ENCODE results near the gene ARSG.

DNA sequence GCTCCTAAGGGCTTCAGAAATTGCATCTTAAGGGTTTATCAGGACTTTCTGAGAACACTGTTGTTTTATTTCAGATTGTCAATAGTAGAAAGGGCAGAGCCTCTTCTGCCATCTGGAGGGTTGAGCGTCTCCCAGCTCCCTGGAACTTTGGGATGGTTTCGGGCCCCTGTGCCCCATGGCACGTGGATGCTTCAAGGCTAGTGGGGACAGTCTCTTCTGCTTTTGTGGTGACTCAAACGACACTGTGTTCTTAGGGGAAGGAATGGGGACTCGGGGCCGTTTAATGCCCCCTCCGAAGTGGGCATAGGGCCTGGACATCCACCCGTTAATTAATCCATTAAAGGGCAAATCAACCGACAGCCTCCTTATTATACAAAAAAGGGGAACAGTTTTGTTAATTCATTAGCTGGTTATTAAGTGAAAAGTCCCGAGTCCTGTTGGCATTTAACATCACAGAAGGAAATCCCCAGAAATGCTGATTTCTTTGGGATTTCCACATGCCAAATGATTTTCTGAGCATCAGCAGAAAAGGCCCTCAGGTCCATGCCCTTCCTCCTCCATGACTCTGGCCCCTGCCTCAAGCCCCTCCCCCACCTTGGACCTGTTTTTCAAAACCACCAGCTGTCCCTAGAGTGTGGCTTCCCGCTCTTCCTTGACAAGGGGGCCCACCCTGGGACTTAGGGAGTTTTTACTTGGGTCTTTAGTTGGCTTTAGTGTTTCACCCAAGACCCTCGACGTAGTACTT is 68.7 kb downstream of the ARSG start:
- TF ChIP-seq, protein P1, sequence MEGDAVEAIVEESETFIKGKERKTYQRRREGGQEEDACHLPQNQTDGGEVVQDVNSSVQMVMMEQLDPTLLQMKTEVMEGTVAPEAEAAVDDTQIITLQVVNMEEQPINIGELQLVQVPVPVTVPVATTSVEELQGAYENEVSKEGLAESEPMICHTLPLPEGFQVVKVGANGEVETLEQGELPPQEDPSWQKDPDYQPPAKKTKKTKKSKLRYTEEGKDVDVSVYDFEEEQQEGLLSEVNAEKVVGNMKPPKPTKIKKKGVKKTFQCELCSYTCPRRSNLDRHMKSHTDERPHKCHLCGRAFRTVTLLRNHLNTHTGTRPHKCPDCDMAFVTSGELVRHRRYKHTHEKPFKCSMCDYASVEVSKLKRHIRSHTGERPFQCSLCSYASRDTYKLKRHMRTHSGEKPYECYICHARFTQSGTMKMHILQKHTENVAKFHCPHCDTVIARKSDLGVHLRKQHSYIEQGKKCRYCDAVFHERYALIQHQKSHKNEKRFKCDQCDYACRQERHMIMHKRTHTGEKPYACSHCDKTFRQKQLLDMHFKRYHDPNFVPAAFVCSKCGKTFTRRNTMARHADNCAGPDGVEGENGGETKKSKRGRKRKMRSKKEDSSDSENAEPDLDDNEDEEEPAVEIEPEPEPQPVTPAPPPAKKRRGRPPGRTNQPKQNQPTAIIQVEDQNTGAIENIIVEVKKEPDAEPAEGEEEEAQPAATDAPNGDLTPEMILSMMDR (optimal IDR thresholded peaks at IDR 0.05 in 1 of 3, IDR thresholded peaks at IDR 0.05 in 1 of 3, conservative IDR thresholded peaks at IDR 0.05 in 1 of 3; ENCODE audit: extremely low read depth in 1 of 3, insufficient read depth in 2 of 3, low read length in 3 of 3): no peak
- TF ChIP-seq EZH2 (IDR thresholded peaks at IDR 0.05; ENCODE audit: low read length): no peak
